ENCODE results near the gene CEACAM16.

The CEACAM16 gene

GRCh38 chr19:44698492-44699201 lies at the start of gene CEACAM16:
TSS of gene CEACAM16 (plus strand) at chr19:44699151. CDS start at chr19:44701457, 2,306 bp downstream.
- H3K9me3 ChIP-seq, result no peaks in the 10 kb centered on the region
- H3K27me3 ChIP-seq, result peaks cover 13% of the 10 kb centered on the region
- H3K4me3 ChIP-seq (ENCODE audit: low read depth in 1 of 2, low read length in 1 of 2), result no peak within 1 kb of the TSS
- H3K36me3 ChIP-seq, result no peaks in the 10 kb centered on the region
- no peaks in the 10 kb centered on the region for H3K4me1 ChIP-seq (ENCODE audit: control insufficient read depth in 1 of 2, insufficient read depth in 1 of 2, low read depth in 1 of 2, low read length in 1 of 2)
- H3K27ac ChIP-seq, result no peak within 1 kb of the TSS
- TF ChIP-seq CTCF (IDR thresholded peaks at IDR 0.05), result no peak

GRCh38 chr19:44649578-44650145 lies 49.3 kb upstream of the CEACAM16 start:
- peaks cover 49% of the 10 kb centered on the region for H3K36me3 ChIP-seq
- H3K9me3 ChIP-seq, result no peaks in the 10 kb centered on the region
- no peaks in the 10 kb centered on the region for H3K27me3 ChIP-seq
- no peak for TF ChIP-seq CTCF (IDR thresholded peaks at IDR 0.05)
- H3K4me3 ChIP-seq (ENCODE audit: low read depth in 1 of 2, low read length in 1 of 2), result no peak overlapping the region
- H3K27ac ChIP-seq, result no peak overlapping the region
- peaks cover under 1 to 3% of the 10 kb centered on the region in 2 experiments for H3K4me1 ChIP-seq (ENCODE audit: control insufficient read depth in 1 of 2, insufficient read depth in 1 of 2, low read depth in 1 of 2, low read length in 1 of 2)

- no peaks in the 10 kb centered on the region for H3K9me3 ChIP-seq
- H3K4me3 ChIP-seq (ENCODE audit: low read depth in 1 of 2, low read length in 1 of 2), result no peak overlapping the region
- no peaks in the 10 kb centered on the region for H3K27me3 ChIP-seq
- peaks cover 48% of the 10 kb centered on the region for H3K36me3 ChIP-seq
- no peak overlapping the region for H3K27ac ChIP-seq
- no peak for TF ChIP-seq CTCF (IDR thresholded peaks at IDR 0.05)
- H3K4me1 ChIP-seq (ENCODE audit: control insufficient read depth in 1 of 2, insufficient read depth in 1 of 2, low read depth in 1 of 2, low read length in 1 of 2), result peaks cover 0 to 3% of the 10 kb centered on the region in 2 experiments
These were observed 45.6 kb upstream of the CEACAM16 start for GRCh38 chr19:44653343-44653742.

- Histone ChIP-seq H3K4me3 (ENCODE audit: low read depth in 1 of 2, low read length in 1 of 2) (no peak overlapping the region), H3K27me3 (no peaks in the 10 kb centered on the region), H3K36me3 (peaks cover 51% of the 10 kb centered on the region), H3K27ac (no peak overlapping the region), H3K4me1 (ENCODE audit: control insufficient read depth in 1 of 2, insufficient read depth in 1 of 2, low read depth in 1 of 2, low read length in 1 of 2) (peaks cover 0 to 3% of the 10 kb centered on the region in 2 experiments), H3K9me3 (no peaks in the 10 kb centered on the region)
- peak; percentile 73 for TF ChIP-seq CTCF (IDR thresholded peaks at IDR 0.05)
These were observed 44.8 kb upstream of the CEACAM16 start for GRCh38 chr19:44653977-44654774.

- H3K4me1 ChIP-seq (ENCODE audit: control insufficient read depth in 1 of 2, insufficient read depth in 1 of 2, low read depth in 1 of 2, low read length in 1 of 2), result peaks cover 0 to 3% of the 10 kb centered on the region in 2 experiments
- H3K27ac ChIP-seq, result no peak overlapping the region
- H3K9me3 ChIP-seq, result no peaks in the 10 kb centered on the region
- H3K27me3 ChIP-seq, result no peaks in the 10 kb centered on the region
- H3K4me3 ChIP-seq (ENCODE audit: low read depth in 1 of 2, low read length in 1 of 2), result no peak overlapping the region
- TF ChIP-seq CTCF (IDR thresholded peaks at IDR 0.05), result peak; percentile 93
- peaks cover 54% of the 10 kb centered on the region for H3K36me3 ChIP-seq
These were observed 41.6 kb upstream of the CEACAM16 start for GRCh38 chr19:44657211-44657921.

Measured in neutrophil (primary cell).